HepG2 (cell line): Measurements from ENCODE around the gene IL21R. TPM values are rescaled to one million over a fixed set of nuclear protein-coding genes. Genes with fewer than 3 reads are reported as not detected.

ENCODE experiments used
- HNF4A ChIP-seq: sonication (generic); formaldehyde crosslinking; IDR thresholded peaks from 2 replicates; pipeline ENCODE4 v1.4.0; 2020; ENCODE audit warnings: missing genetic modification reagents
- IKZF1 ChIP-seq: fragments of 450-650 bp; IDR thresholded peaks from 2 replicates; pipeline ENCODE4 v1.7.1; 2016
- IRF2 ChIP-seq: IDR thresholded peaks from 2 replicates; pipeline ENCODE4 v1.6.1; 2018; ENCODE audit warnings: missing genetic modification reagents, missing compliant biosample characterization
- MEIS1 ChIP-seq: sonication (generic); formaldehyde crosslinking; IDR thresholded peaks from 2 replicates; pipeline ENCODE4 v1.9.0; 2021; ENCODE audit warnings: mild to moderate bottlenecking, missing genetic modification reagents, moderate library complexity, borderline replicate concordance
- NCOR1 ChIP-seq: fragments of 200-600 bp; sonication (generic); IDR thresholded peaks from 2 replicates; pipeline ENCODE4 v1.7.0; 2017; ENCODE audit warnings: antibody characterized with exemption, low read length, borderline replicate concordance
- NR2F1 ChIP-seq, 2 experiments: fragments of 450-650 bp in 1 of 2; formaldehyde crosslinking in 1 of 2; IDR thresholded peaks; 2 replicates each; pipeline versions ENCODE4 v1.5.0 to v1.6.1; 2016 to 2020; ENCODE audit warnings: mild to moderate bottlenecking in 1 of 2, missing compliant biosample characterization in 1 of 2, missing genetic modification reagents in 1 of 2, moderate library complexity in 1 of 2
- PHF5A ChIP-seq: IDR thresholded peaks from one replicate; pipeline ENCODE4 v1.6.1; 2018; ENCODE audit warnings: low read depth, missing genetic modification reagents; ENCODE audit not compliant: unreplicated experiment
- TBL1XR1 ChIP-seq: fragments of 150-350 bp; IDR thresholded peaks from 2 replicates; pipeline ENCODE4 v1.6.1; 2014; ENCODE audit warnings: borderline replicate concordance, low read length; ENCODE audit not compliant: partially characterized antibody
- TGIF2 ChIP-seq: IDR thresholded peaks from 2 replicates; pipeline ENCODE4 v1.6.1; 2016; ENCODE audit warnings: control low read depth, missing compliant biosample characterization
- XBP1 ChIP-seq: sonication (generic); formaldehyde crosslinking; IDR thresholded peaks from 2 replicates; pipeline ENCODE4 v1.5.0; 2020; ENCODE audit warnings: missing genetic modification reagents
- ZIK1 ChIP-seq: sonication (generic); formaldehyde crosslinking; IDR thresholded peaks from 2 replicates; pipeline ENCODE4 v1.5.0; 2020; ENCODE audit warnings: mild to moderate bottlenecking, low read depth, missing genetic modification reagents, borderline replicate concordance
- ZNF350 ChIP-seq: sonication (generic); formaldehyde crosslinking; IDR thresholded peaks from 2 replicates; pipeline ENCODE4 v1.4.0; 2020; ENCODE audit warnings: mild to moderate bottlenecking, low read depth, missing genetic modification reagents, borderline replicate concordance
- ZNF589 ChIP-seq: sonication (generic); formaldehyde crosslinking; conservative IDR thresholded peaks from 2 replicates; pipeline ENCODE4 v1.8.0; 2022; ENCODE audit warnings: mild to moderate bottlenecking, moderate library complexity, missing genetic modification reagents
- ZNF674 ChIP-seq: sonication (generic); formaldehyde crosslinking; IDR thresholded peaks from 2 replicates; pipeline ENCODE4 v1.5.0; 2020; ENCODE audit warnings: low read depth, mild to moderate bottlenecking, missing genetic modification reagents
- ZNF7 ChIP-seq: IDR thresholded peaks from 2 replicates; pipeline ENCODE4 v1.6.1; 2016; ENCODE audit warnings: missing biosample characterization, missing genetic modification reagents
- ZNF776 ChIP-seq: sonication (generic); formaldehyde crosslinking; IDR thresholded peaks from 2 replicates; pipeline ENCODE4 v1.4.0; 2020; ENCODE audit warnings: mild to moderate bottlenecking, missing genetic modification reagents
- ZNF878 ChIP-seq: sonication (generic); formaldehyde crosslinking; IDR thresholded peaks from 2 replicates; pipeline ENCODE4 v1.8.1; 2023; ENCODE audit warnings: mild to moderate bottlenecking, missing genetic modification reagents, moderate library complexity
- polyA plus RNA-seq, 8 experiments: library from polyadenylated mRNA; depleted of rRNA in 3 of 8; stranded (reverse) in 7 of 8; unstranded in 1 of 8; fragments of >200 nt; fragmentation: Illumina TruSeq in 4 of 8; extraction: Trizol in 4 of 8; gene quantifications; 2 replicates each; pipeline versions ENCODE4 v1.2.1 to v1.2.3, GENCODE V29; 2011 to 2016; ENCODE audit warnings: low read depth in 4 of 8, missing spikeins in 1 of 8, mixed read lengths in 1 of 8; ENCODE audit not compliant: insufficient read depth in 1 of 8
- total RNA-seq, 5 experiments: library from RNA; depleted of rRNA; stranded (reverse); fragments of >200 nt; fragmentation: Illumina TruSeq; extraction: Trizol; gene quantifications; 2 replicates each; pipeline ENCODE4 v1.2.3, GENCODE V29; 2016; ENCODE audit warnings: low read depth in 1 of 5
- TF ChIP-seq, protein P1 (sequence below): sonication (generic); formaldehyde crosslinking; IDR thresholded peaks from 2 replicates; pipeline ENCODE4 v1.4.0; 2020; ENCODE audit warnings: mild to moderate bottlenecking, missing genetic modification reagents
- TF ChIP-seq, protein P2 (sequence below): sonication (generic); IDR thresholded peaks from 2 replicates; pipeline ENCODE4 v1.6.1; 2016; ENCODE audit warnings: low read depth, borderline replicate concordance
- TF ChIP-seq, protein P3 (sequence below): sonication (generic); formaldehyde crosslinking; IDR thresholded peaks from 2 replicates; pipeline ENCODE4 v1.5.1; 2020; ENCODE audit warnings: mild to moderate bottlenecking, moderate library complexity, missing genetic modification reagents
- TF ChIP-seq, protein P4 (sequence below): sonication (generic); formaldehyde crosslinking; IDR thresholded peaks from 2 replicates; pipeline ENCODE4 v1.8.1; 2023; ENCODE audit warnings: missing genetic modification reagents, inconsistent platforms, borderline replicate concordance
- TF ChIP-seq, protein P5 (sequence below): sonication (generic); formaldehyde crosslinking; IDR thresholded peaks from 2 replicates; pipeline ENCODE4 v1.4.0; 2020; ENCODE audit warnings: mild to moderate bottlenecking, missing genetic modification reagents
- TF ChIP-seq, protein P6 (sequence below): IDR thresholded peaks from 2 replicates; pipeline ENCODE4 v1.6.1; 2016; ENCODE audit warnings: low read depth

Gene IL21R
- total and polyA plus RNA-seq, 2 of the 13 experiments (the other 11 are each of a cell fraction or from before 2014, with no cell fraction given) = 0.49 to 0.64 TPM

DNA sequence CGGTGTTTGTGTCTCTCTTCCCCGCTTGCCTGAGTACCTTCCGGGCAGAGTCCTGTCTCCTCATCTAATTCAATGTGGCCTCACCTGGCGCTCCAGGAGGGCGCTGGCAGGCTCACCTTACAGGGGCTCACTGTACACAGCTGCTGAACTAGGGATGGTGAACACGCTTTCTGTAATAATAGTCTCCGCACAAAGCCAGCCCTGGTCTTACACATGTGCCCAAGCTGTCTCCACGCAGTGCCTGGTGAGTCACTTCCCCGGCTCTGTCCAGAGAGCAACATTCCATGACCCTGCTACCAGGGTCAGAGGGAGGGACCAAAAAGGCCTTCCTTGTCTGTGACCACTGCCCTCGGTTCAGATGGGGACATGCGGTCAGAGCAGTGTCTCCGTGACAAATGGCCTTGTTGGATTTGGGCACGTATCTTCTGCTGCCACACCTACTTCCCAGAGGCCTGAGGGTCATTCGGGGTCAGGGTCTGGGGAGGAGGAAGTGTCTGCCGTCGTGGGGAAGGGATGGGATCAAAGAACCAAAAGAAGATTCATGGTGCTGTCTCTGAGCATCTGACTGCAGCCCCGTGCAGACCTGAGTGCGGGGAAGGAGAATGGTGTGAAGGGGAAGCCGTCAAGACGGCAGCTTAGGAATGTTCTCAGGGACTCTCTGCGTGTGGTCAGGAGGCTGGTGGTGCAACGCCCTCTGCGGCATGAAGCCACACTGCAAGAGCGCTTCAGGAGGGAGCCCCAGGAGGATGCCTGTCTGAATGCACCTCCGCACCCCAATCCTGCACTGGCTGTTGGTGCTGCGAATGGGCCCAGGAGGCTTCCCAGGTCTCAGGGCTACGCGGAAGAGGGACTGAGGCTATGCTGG, 68.8 kb downstream of the IL21R start (continued):
- TF ChIP-seq TBL1XR1 = peak; percentile 53
- peak; percentile 37; the same call in 1 of the 2 replicates for TF ChIP-seq MEIS1 (CRISPR knock-in tag)
- no peak for TF ChIP-seq TGIF2
- peak; percentile 88 to 96 for TF ChIP-seq NR2F1 (CRISPR knock-in tag; IDR thresholded peaks at IDR 0.05)
- TF ChIP-seq, protein P1, sequence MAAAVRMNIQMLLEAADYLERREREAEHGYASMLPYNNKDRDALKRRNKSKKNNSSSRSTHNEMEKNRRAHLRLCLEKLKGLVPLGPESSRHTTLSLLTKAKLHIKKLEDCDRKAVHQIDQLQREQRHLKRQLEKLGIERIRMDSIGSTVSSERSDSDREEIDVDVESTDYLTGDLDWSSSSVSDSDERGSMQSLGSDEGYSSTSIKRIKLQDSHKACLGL (CRISPR knock-in tag) = peak; percentile 80
- no peak for TF ChIP-seq ZIK1 (CRISPR knock-in tag)
- peak; percentile 28; the same call in 1 of the 2 replicates for TF ChIP-seq ZNF350 (CRISPR knock-in tag)
- peak; percentile 92 for TF ChIP-seq ZNF589 (CRISPR knock-in tag)
- TF ChIP-seq, protein P2, sequence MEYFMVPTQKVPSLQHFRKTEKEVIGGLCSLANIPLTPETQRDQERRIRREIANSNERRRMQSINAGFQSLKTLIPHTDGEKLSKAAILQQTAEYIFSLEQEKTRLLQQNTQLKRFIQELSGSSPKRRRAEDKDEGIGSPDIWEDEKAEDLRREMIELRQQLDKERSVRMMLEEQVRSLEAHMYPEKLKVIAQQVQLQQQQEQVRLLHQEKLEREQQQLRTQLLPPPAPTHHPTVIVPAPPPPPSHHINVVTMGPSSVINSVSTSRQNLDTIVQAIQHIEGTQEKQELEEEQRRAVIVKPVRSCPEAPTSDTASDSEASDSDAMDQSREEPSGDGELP = peak; percentile 33; the same call in 1 of the 2 replicates
- TF ChIP-seq, protein P3, sequence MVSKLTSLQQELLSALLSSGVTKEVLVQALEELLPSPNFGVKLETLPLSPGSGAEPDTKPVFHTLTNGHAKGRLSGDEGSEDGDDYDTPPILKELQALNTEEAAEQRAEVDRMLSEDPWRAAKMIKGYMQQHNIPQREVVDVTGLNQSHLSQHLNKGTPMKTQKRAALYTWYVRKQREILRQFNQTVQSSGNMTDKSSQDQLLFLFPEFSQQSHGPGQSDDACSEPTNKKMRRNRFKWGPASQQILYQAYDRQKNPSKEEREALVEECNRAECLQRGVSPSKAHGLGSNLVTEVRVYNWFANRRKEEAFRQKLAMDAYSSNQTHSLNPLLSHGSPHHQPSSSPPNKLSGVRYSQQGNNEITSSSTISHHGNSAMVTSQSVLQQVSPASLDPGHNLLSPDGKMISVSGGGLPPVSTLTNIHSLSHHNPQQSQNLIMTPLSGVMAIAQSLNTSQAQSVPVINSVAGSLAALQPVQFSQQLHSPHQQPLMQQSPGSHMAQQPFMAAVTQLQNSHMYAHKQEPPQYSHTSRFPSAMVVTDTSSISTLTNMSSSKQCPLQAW = peak; percentile 72
- TF ChIP-seq XBP1 (CRISPR knock-in tag) = no peak
- no peak for TF ChIP-seq ZNF674 (CRISPR knock-in tag)
- no peak for TF ChIP-seq ZNF7 (CRISPR knock-in tag)
- peak; percentile 44; the same call in 1 of the 2 replicates for TF ChIP-seq IRF2
- TF ChIP-seq ZNF776 (CRISPR knock-in tag) = 0 out of 2 replicates have a peak, but pooled peaks have one; percentile 52
- TF ChIP-seq HNF4A (CRISPR knock-in tag) = peak; percentile 81
- TF ChIP-seq PHF5A (CRISPR knock-in tag) = peak; percentile 63
- TF ChIP-seq NCOR1 = peak; percentile 57; the same call in 1 of the 2 replicates
- peak; percentile 42; the same call in 1 of the 2 replicates for TF ChIP-seq ZNF878 (CRISPR knock-in tag)
- no peak for TF ChIP-seq IKZF1
- TF ChIP-seq, protein P4, sequence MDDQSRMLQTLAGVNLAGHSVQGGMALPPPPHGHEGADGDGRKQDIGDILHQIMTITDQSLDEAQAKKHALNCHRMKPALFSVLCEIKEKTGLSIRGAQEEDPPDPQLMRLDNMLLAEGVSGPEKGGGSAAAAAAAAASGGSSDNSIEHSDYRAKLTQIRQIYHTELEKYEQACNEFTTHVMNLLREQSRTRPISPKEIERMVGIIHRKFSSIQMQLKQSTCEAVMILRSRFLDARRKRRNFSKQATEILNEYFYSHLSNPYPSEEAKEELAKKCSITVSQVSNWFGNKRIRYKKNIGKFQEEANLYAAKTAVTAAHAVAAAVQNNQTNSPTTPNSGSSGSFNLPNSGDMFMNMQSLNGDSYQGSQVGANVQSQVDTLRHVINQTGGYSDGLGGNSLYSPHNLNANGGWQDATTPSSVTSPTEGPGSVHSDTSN (CRISPR knock-in tag) = no peak
- TF ChIP-seq, protein P5, sequence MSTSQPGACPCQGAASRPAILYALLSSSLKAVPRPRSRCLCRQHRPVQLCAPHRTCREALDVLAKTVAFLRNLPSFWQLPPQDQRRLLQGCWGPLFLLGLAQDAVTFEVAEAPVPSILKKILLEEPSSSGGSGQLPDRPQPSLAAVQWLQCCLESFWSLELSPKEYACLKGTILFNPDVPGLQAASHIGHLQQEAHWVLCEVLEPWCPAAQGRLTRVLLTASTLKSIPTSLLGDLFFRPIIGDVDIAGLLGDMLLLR (CRISPR knock-in tag) = peak; percentile 34; the same call in 1 of the 2 replicates
- TF ChIP-seq, protein P6, sequence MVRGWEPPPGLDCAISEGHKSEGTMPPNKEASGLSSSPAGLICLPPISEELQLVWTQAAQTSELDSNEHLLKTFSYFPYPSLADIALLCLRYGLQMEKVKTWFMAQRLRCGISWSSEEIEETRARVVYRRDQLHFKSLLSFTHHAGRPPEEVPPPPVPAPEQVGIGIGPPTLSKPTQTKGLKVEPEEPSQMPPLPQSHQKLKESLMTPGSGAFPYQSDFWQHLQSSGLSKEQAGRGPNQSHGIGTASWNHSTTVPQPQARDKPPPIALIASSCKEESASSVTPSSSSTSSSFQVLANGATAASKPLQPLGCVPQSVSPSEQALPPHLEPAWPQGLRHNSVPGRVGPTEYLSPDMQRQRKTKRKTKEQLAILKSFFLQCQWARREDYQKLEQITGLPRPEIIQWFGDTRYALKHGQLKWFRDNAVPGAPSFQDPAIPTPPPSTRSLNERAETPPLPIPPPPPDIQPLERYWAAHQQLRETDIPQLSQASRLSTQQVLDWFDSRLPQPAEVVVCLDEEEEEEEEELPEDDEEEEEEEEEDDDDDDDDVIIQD (CRISPR knock-in tag) = peak; percentile 93
